Common myeloid progenitor, CD34-positive (primary cell): Measurements from ENCODE around the gene CSNK2A1.

Experiments
- CTCF ChIA-PET: fragments of 350-600 bp; sonication (Branson Sonifier 250); formaldehyde crosslinking; loops from one replicate; lab custom pipeline; 2021; ENCODE audit warnings: antibody characterized with exemption; lab: Charles Lee
- POLR2A ChIA-PET: fragments of 350-600 bp; sonication (Branson Sonifier 250); formaldehyde crosslinking; loops from one replicate; lab custom pipeline; 2021; ENCODE audit warnings: antibody characterized with exemption; lab: Charles Lee
- DNase-seq, 3 donors: peaks; one replicate each; pipeline versions ENCODE4 v3.0.0 to v3.0.0-alpha.2; 2013
- H3K27ac ChIP-seq, 2 experiments: 1 replicate in 1 of 2; 2 replicates in 1 of 2; pipeline ENCODE4 v1.7.0; 2013; ENCODE audit warnings: inconsistent platforms in 2 of 2, low read length in 2 of 2, mild to moderate bottlenecking in 2 of 2, low read depth in 1 of 2, moderate library complexity in 1 of 2; ENCODE audit not compliant: severe bottlenecking in 2 of 2, insufficient read depth in 1 of 2, poor library complexity in 1 of 2
- H3K27me3 ChIP-seq, 5 experiments: replicated peaks in 2 of 5; 1 replicate in 3 of 5; 2 replicates in 2 of 5; pipeline versions ENCODE4 v1.6.1 to v1.7.0; 2013; ENCODE audit warnings: low read length in 4 of 5, mild to moderate bottlenecking in 2 of 5, moderate library complexity in 2 of 5, inconsistent platforms in 1 of 5; ENCODE audit not compliant: insufficient read depth in 5 of 5, control insufficient read depth in 4 of 5
- H3K36me3 ChIP-seq, 4 experiments: 1 replicate in 2 of 4; 2 replicates in 2 of 4; pipeline versions ENCODE4 v1.6.1 to v1.7.0; 2013; ENCODE audit warnings: low read length in 3 of 4, control low read depth in 1 of 4, mild to moderate bottlenecking in 1 of 4; ENCODE audit not compliant: control insufficient read depth in 4 of 4, insufficient read depth in 4 of 4
- H3K4me1 ChIP-seq, 4 experiments: 1 replicate in 3 of 4; 2 replicates in 1 of 4; pipeline versions ENCODE4 v1.6.1 to v1.7.1; 2013; ENCODE audit warnings: low read length in 3 of 4, mild to moderate bottlenecking in 3 of 4, control low read depth in 1 of 4, inconsistent platforms in 1 of 4, moderate library complexity in 1 of 4; ENCODE audit not compliant: control insufficient read depth in 4 of 4, insufficient read depth in 4 of 4; ENCODE audit errors: control extremely low read depth in 1 of 4
- H3K4me3 ChIP-seq, 7 experiments: 1 replicate in 4 of 7; 2 replicates in 3 of 7; pipeline versions ENCODE4 v1.5.1 to v1.7.0; 2013; ENCODE audit warnings: mild to moderate bottlenecking in 7 of 7, low read length in 6 of 7, moderate library complexity in 6 of 7, inconsistent platforms in 2 of 7, low read depth in 2 of 7, control low read depth in 1 of 7; ENCODE audit not compliant: insufficient read depth in 4 of 7, control insufficient read depth in 1 of 7; ENCODE audit errors: extremely low read depth in 1 of 7
- H3K9me3 ChIP-seq, 5 experiments: 1 replicate in 4 of 5; 2 replicates in 1 of 5; pipeline versions ENCODE4 v1.6.1 to v1.7.1; 2013; ENCODE audit warnings: low read length in 4 of 5, mild to moderate bottlenecking in 2 of 5, inconsistent platforms in 1 of 5, low read depth in 1 of 5, moderate library complexity in 1 of 5; ENCODE audit not compliant: control insufficient read depth in 4 of 5, insufficient read depth in 2 of 5; ENCODE audit errors: control extremely low read depth in 1 of 5
- WGBS: methylation state at CpG from one replicate; pipeline ENCODE4 v1.1.5; 2013; ENCODE audit not compliant: insufficient coverage; 5-methylcytosine and 5-hydroxymethylcytosine counted together

The CSNK2A1 gene

DNA sequence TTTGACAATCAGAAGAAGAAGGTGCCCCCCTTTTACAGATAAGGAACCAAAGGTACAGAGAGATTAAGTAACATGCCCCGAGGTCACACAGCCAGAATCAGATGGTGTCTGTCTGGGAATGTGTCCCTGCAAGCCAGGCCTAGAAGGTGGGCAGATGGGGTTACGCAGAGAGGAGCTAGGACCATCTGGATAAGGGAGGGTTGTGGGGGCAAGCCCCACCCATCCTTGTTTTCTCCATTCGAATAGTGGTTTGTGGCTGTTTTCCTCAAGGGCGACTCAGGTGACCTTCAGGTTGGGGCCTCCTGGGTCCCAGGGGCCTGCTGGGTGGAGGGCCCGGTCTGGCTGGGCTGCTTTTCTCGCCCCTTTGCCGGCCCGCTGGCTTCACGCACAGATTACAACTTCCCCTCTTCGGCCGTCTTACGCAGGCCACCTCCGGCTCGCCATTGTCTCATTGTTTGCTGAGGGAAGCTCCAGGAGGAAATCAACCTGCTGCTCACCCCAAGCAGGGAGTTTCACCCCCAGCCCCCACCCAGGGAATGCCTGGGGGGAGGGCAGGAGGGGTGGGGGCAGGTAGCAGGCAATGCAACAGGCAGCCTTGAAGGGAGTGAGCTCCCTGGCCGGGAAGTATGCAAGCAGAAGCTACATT is 30.8 kb upstream of the CSNK2A1 start:
- WGBS: 69% methylated on average over 11 of the region's 15 CpGs
- CTCF ChIA-PET: interaction anchor here (0.7 to 2.3 kb wide), 3 partner anchors 12 to 154 kb away, joined by 3 to 9 read pairs (median 3); no protein-coding TSS in a partner anchor
- no peak overlapping the region for H3K27ac ChIP-seq

DNA sequence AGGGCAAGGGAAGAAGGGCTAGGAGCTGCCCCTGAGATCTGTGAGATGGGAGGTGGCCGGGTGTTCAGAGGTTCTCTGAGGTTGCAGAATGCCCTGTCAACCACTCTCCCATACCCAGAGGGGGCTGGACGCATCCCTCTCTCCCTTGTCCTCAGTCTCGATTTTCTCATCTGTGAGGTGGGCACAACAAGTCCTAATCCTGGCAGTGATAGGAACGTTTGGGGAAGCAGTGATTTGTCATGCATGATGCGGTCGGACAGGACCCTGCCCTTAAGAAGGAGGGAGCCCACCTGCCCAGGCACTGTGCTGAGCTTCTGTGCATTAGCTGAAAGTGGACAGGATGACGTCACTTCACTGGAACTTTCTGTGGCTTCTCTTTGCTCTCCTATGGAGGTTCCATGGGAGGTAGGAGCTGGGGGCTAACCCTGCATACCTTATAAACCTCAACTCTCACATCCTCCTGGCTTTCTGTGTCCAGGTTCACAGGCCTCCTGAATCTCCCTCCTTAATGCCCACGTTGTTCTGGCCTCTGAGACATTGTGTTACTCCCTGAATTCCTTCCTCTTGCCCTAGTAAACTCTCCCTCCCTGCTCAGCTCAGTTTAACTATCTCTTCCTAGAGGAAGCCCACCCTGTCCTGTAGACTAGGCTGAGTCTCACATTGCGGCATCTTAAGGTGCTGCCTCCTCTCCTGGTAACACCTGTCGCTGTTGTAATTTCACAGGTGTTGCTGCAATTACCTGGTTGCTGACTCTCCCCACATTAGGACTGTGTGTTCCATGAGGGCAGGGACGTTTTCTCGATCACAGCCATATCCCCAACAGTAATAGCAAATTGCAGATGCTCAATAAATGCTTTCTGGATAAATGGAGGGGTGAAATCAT is 30.1 kb upstream of the CSNK2A1 start:
- DNase-seq: no peak
- 81% methylated on average over 8 of the region's 12 CpGs for WGBS
- Histone ChIP-seq H3K4me3 (no peak overlapping the region), H3K36me3 (no peaks in the 10 kb centered on the region), H3K27ac (no peak overlapping the region), H3K27me3 (peaks cover 0 to 29% (median 5%) of the 10 kb centered on the region in 5 experiments), H3K4me1 (peaks cover 0 to 22% (median under 1%) of the 10 kb centered on the region in 4 experiments), H3K9me3 (no peaks in the 10 kb centered on the region)
- ChIA-PET CTCF (interaction anchor here (0.7 to 3.5 kb wide), 5 partner anchors 11 to 154 kb away, joined by 3 to 19 read pairs (median 4); no protein-coding TSS in a partner anchor), POLR2A (no interaction called here)

More for the DNA sequence above, 30.8 kb upstream of the CSNK2A1 start:
- H3K36me3 ChIP-seq: no peaks in the 10 kb centered on the region
- H3K27me3 ChIP-seq: peaks cover 0 to 26% (median 5%) of the 10 kb centered on the region in 5 experiments
- no peaks in the 10 kb centered on the region for H3K9me3 ChIP-seq
- peaks cover 0 to 20% (median 0%) of the 10 kb centered on the region in 4 experiments for H3K4me1 ChIP-seq
- no peak for DNase-seq
- POLR2A ChIA-PET: no interaction called here
- H3K4me3 ChIP-seq: no peak overlapping the region

- ChIA-PET POLR2A (no interaction called here), CTCF (interaction anchor here (0.8 to 3.5 kb wide), 4 partner anchors 10 to 72 kb away, joined by 3 to 19 read pairs (median 6); no protein-coding TSS in a partner anchor)
- Histone ChIP-seq H3K27ac (no peak overlapping the region), H3K4me1 (peaks cover 0 to 29% (median 6%) of the 10 kb centered on the region in 4 experiments), H3K4me3 (no peak overlapping the region), H3K27me3 (peaks cover 0 to 34% (median 5%) of the 10 kb centered on the region in 5 experiments), H3K36me3 (no peaks in the 10 kb centered on the region), H3K9me3 (no peaks in the 10 kb centered on the region)
- WGBS: 71% methylated on average over 7 of the region's 7 CpGs
- DNase-seq: no peak
Observed at GRCh38 chr20:572727-573126, 29.1 kb upstream of the CSNK2A1 start.

DNA sequence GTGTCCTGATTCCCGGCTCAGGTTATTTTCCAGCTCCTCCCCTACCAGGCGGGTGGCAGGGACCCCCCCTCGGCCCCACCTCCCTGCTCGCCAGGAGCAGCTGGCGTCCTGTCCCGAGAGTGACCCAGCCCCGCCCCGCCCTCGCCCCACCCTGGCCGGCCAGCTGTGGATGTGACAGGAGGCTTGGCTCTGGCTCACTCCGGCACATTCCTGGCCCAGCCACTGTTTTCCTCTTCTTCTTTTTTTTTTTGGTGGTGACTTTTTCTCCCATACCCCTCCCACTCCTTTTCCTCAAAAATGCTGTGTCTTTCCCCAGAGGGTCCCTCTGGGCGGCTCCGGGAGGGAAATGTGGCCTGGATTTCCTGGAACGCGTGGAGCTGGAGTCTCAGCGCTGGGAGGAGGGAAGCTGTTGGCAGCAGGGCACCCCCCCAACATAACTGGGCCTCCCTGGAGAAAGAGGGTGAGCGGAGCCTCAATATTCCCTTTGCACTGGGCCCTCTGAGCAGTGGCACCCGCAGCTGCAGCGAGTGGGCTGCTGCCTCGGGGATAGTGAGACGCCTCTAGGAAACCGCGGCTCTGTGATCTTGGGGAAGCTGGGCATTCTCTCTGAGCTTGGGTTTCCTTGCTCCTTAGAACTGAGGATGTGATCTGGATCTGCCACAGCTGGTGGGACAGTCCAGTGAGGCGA is 28.3 kb upstream of the CSNK2A1 start:
- no peak overlapping the region for H3K27ac ChIP-seq
- DNase-seq: no peak
- WGBS: 61% methylated on average over 23 of the region's 24 CpGs
- H3K27me3 ChIP-seq: peaks cover 0 to 34% (median 5%) of the 10 kb centered on the region in 5 experiments
- peaks cover 0 to 26% (median 6%) of the 10 kb centered on the region in 4 experiments for H3K4me1 ChIP-seq
- no peaks in the 10 kb centered on the region for H3K36me3 ChIP-seq
- ChIA-PET POLR2A (interaction anchor here (0.6 kb wide), 2 partner anchors 52 to 115 kb away, joined by 3 read pairs; no protein-coding TSS in a partner anchor), CTCF (interaction anchor here (2.3 to 3.5 kb wide), 2 partner anchors 10 to 73 kb away, joined by 9 to 19 read pairs; no protein-coding TSS in a partner anchor)
- H3K9me3 ChIP-seq: no peaks in the 10 kb centered on the region
- no peak overlapping the region for H3K4me3 ChIP-seq

GRCh38 chr20:568673-569415 is 25.3 kb upstream of the CSNK2A1 start:
- Histone ChIP-seq H3K36me3 (no peaks in the 10 kb centered on the region), H3K4me1 (peaks cover 0 to 21% (median 6%) of the 10 kb centered on the region in 4 experiments), H3K27ac (no peak overlapping the region), H3K27me3 (peaks cover 0 to 27% (median 5%) of the 10 kb centered on the region in 5 experiments), H3K4me3 (no peak overlapping the region), H3K9me3 (no peaks in the 10 kb centered on the region)
- ChIA-PET POLR2A (interaction anchor here (0.8 kb wide), 1 partner anchor 77 kb away, joined by 6 read pairs; no protein-coding TSS in a partner anchor), CTCF (interaction anchor here (1.0 to 3.0 kb wide), 4 partner anchors 15 to 165 kb away, joined by 3 to 11 read pairs (median 5); no protein-coding TSS in a partner anchor)
- DNase-seq: peak in 2 of 3 donors; percentile 52 to 63
- WGBS: 88% methylated on average over 13 of the region's 14 CpGs

DNA sequence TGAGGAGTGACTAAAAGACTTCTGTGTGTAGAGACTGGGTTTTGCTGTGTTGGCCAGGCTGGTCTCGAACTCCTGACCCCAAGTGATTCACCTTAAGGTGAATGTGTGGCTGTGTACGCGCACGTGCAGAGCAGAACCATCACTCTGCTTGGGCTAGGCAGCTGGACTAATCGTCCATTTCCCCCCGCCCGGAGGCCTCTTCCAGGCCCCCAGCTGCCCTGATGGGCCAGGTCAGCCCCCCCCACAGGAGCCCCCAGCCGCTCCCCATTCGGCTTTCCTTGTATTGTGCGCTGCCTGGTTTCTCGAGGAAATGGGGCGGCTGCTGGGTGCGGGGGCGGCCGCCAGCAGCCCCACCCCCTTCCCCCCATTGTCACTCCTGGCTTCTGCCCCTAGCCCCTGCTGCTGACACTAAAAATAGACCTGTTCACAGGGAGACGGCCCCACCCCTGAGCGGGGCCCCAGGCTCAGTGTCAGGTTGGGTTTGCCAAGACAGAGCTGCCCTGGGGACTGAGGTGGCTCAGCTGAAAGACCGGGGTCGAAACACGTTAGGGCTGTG is 24.6 kb upstream of the CSNK2A1 start:
- ChIA-PET POLR2A (interaction anchor here (0.8 kb wide), 1 partner anchor 77 kb away, joined by 6 read pairs; no protein-coding TSS in a partner anchor), CTCF (interaction anchor here (1.0 to 3.0 kb wide), 6 partner anchors 16 to 165 kb away, joined by 3 to 11 read pairs (median 5); no protein-coding TSS in a partner anchor)
- Histone ChIP-seq H3K4me1 (peaks cover 0 to 21% (median 6%) of the 10 kb centered on the region in 4 experiments), H3K27ac (no peak overlapping the region), H3K27me3 (peaks cover 0 to 22% (median under 1%) of the 10 kb centered on the region in 5 experiments), H3K4me3 (no peak overlapping the region), H3K9me3 (no peaks in the 10 kb centered on the region), H3K36me3 (no peaks in the 10 kb centered on the region)
- DNase-seq: no peak
- 21% methylated on average over 13 of the region's 20 CpGs for WGBS
